GM23338 (cell line): ENCODE results near the gene HIC2. TPM values are rescaled to one million over a fixed set of nuclear protein-coding genes. Genes with fewer than 3 reads are reported as not detected.

ENCODE experiments used
- ATAC-seq: fragments of 200-7000 bp; cut with Tn5 transposase; 3 replicates; pipeline ENCODE4 v1.9.1; 2020
- DNase-seq: peaks from one replicate; pipeline ENCODE4 v3.0.0-alpha.2; 2015; ENCODE audit warnings: low spot score
- H2AFZ ChIP-seq: fragments of 200-600 bp; sonication (generic); 2 replicates; pipeline ENCODE4 v1.8.0; 2016; ENCODE audit warnings: antibody characterized with exemption, mild to moderate bottlenecking, moderate library complexity
- H3F3A ChIP-seq: fragments of 200-600 bp; sonication (generic); replicated peaks from 2 replicates; pipeline ENCODE4 v1.8.0; 2017; ENCODE audit warnings: antibody characterized with exemption, mixed run types, low read depth
- H3K27ac ChIP-seq: fragments of 200-600 bp; sonication (generic); 2 replicates; pipeline ENCODE4 v1.6.1; 2016; ENCODE audit warnings: low read depth
- H3K27me3 ChIP-seq: fragments of 200-600 bp; sonication (generic); 2 replicates; pipeline ENCODE4 v1.8.0; 2016; ENCODE audit warnings: mild to moderate bottlenecking, mixed run types, moderate library complexity; ENCODE audit not compliant: insufficient read depth
- H3K36me3 ChIP-seq: fragments of 200-600 bp; sonication (generic); 2 replicates; pipeline ENCODE4 v1.8.0; 2016; ENCODE audit warnings: mild to moderate bottlenecking; ENCODE audit not compliant: insufficient read depth
- H3K4me1 ChIP-seq: fragments of 200-600 bp; sonication (generic); 2 replicates; pipeline ENCODE4 v1.8.0; 2016; ENCODE audit warnings: mild to moderate bottlenecking, moderate library complexity; ENCODE audit not compliant: insufficient read depth
- H3K4me2 ChIP-seq: fragments of 200-600 bp; sonication (generic); 2 replicates; pipeline ENCODE4 v1.7.1; 2017; ENCODE audit warnings: mixed run types
- H3K4me3 ChIP-seq: fragments of 200-600 bp; sonication (generic); 2 replicates; pipeline ENCODE4 v1.6.1; 2016; ENCODE audit warnings: mixed run types
- H3K79me2 ChIP-seq: fragments of 200-600 bp; sonication (generic); replicated peaks from 2 replicates; pipeline ENCODE4 v1.8.0; 2017; ENCODE audit warnings: mild to moderate bottlenecking; ENCODE audit not compliant: insufficient read depth
- H3K9me2 ChIP-seq: fragments of 200-600 bp; sonication (generic); 2 replicates; pipeline ENCODE4 v1.8.0; 2017; ENCODE audit not compliant: insufficient read depth
- H4K20me1 ChIP-seq: fragments of 200-600 bp; sonication (generic); replicated peaks from 2 replicates; pipeline ENCODE4 v1.8.0; 2017; ENCODE audit warnings: mild to moderate bottlenecking; ENCODE audit not compliant: insufficient read depth
- H3K27ac Mint-ChIP-seq: 2 replicates; pipeline ENCODE4 v1.8.0; 2020; ENCODE audit warnings: inconsistent platforms, mild to moderate bottlenecking, moderate library complexity, mixed read lengths
- H3K27me3 Mint-ChIP-seq: 3 replicates; pipeline ENCODE4 v1.8.0; 2022; ENCODE audit warnings: low read depth, mild to moderate bottlenecking, moderate library complexity, mixed read lengths, inconsistent platforms; ENCODE audit not compliant: insufficient read depth, poor library complexity
- H3K36me3 Mint-ChIP-seq: 3 replicates; pipeline ENCODE4 v1.8.0; 2021; ENCODE audit warnings: low read depth, mild to moderate bottlenecking, inconsistent platforms, moderate library complexity, mixed read lengths
- H3K4me1 Mint-ChIP-seq: 3 replicates; pipeline ENCODE4 v1.8.0; 2020; ENCODE audit warnings: mild to moderate bottlenecking, inconsistent platforms, mixed read lengths
- H3K4me3 Mint-ChIP-seq: 3 replicates; pipeline ENCODE4 v1.8.0; 2021; ENCODE audit warnings: moderate library complexity, mild to moderate bottlenecking, inconsistent platforms, mixed read lengths
- H3K9me3 Mint-ChIP-seq: 3 replicates; pipeline ENCODE4 v1.8.0; 2020; ENCODE audit warnings: moderate library complexity, mild to moderate bottlenecking, inconsistent platforms, mixed read lengths
- CTCF ChIP-seq, 2 experiments: fragments of 200-600 bp in 1 of 2; sonication (generic) in 1 of 2; conservative IDR thresholded peaks; 2 replicates each; pipeline versions ENCODE4 v1.5.1 to v1.6.1; 2016 to 2017; ENCODE audit warnings: antibody characterized with exemption in 2 of 2, low read depth in 2 of 2, mild to moderate bottlenecking in 2 of 2, moderate library complexity in 1 of 2
- ETS1 ChIP-seq: IDR thresholded peaks from 2 replicates; pipeline ENCODE4 v1.6.1; 2016; ENCODE audit warnings: antibody characterized with exemption
- EZH2 ChIP-seq: fragments of 200-600 bp; sonication (generic); IDR thresholded peaks from one replicate; pipeline ENCODE4 v1.8.0; 2017; ENCODE audit warnings: antibody characterized with exemption, mild to moderate bottlenecking, low read depth; ENCODE audit not compliant: unreplicated experiment
- EZH2phosphoT487 ChIP-seq: fragments of 200-600 bp; sonication (generic); IDR thresholded peaks from one replicate; pipeline ENCODE4 v1.8.1; 2018; ENCODE audit warnings: antibody characterized with exemption; ENCODE audit not compliant: unreplicated experiment
- JUNB ChIP-seq: IDR thresholded peaks from one replicate; pipeline ENCODE4 v1.6.1; 2016; ENCODE audit warnings: antibody characterized with exemption; ENCODE audit not compliant: unreplicated experiment
- NANOG ChIP-seq: IDR thresholded peaks from 2 replicates; pipeline ENCODE4 v1.6.1; 2016; ENCODE audit warnings: antibody characterized with exemption, borderline replicate concordance
- POLR2AphosphoS5 ChIP-seq: IDR thresholded peaks from 2 replicates; pipeline ENCODE4 v1.6.1; 2016; ENCODE audit warnings: antibody characterized with exemption, low read depth
- REST ChIP-seq: IDR thresholded peaks from one replicate; pipeline ENCODE4 v1.6.1; 2018; ENCODE audit warnings: antibody characterized with exemption; ENCODE audit not compliant: unreplicated experiment
- ZNF114 ChIP-seq: fragments of 250-450 bp; sonication (Bioruptor Pico); IDR thresholded peaks from 2 replicates; pipeline ENCODE4 v1.5.0; 2020; ENCODE audit warnings: mild to moderate bottlenecking, moderate library complexity
- ZNF331 ChIP-seq: fragments of 250-450 bp; sonication (Bioruptor Pico); IDR thresholded peaks from 2 replicates; pipeline ENCODE4 v1.5.0; 2020; ENCODE audit warnings: low read depth, mild to moderate bottlenecking, moderate library complexity
- polyA plus RNA-seq: library from polyadenylated mRNA; unstranded; fragments of >200 nt; fragmentation: Nextera tagmentation; extraction: Ambion mirVana; gene quantifications from 2 replicates; pipeline ENCODE4 v1.2.1, GENCODE V29; 2016
- total RNA-seq: library from RNA; depleted of rRNA; stranded (reverse); fragments of >200 nt; shearing (Covaris generic); gene quantifications from 2 replicates; pipeline ENCODE4 v1.2.3, GENCODE V29; 2014

The HIC2 gene
- total and polyA plus RNA-seq, 2 experiments from 2014 or later = 8.0 to 34.0 TPM

- TF ChIP-seq EZH2 = no peak
- no peak for TF ChIP-seq ZNF114 (CRISPR knock-in tag)
- TF ChIP-seq JUNB = no peak
- TF ChIP-seq CTCF (conservative IDR thresholded peaks at IDR 0.05; ENCODE audit: low read depth in 2 of 2) = no peak
- TF ChIP-seq REST = no peak
- no peak for TF ChIP-seq ZNF331 (CRISPR knock-in tag)
- no peak for TF ChIP-seq EZH2phosphoT487
Observed at GRCh38 chr22:21450858-21451353, 33.7 kb downstream of the HIC2 start (continued).

- Histone ChIP-seq H3K4me2 (no peak overlapping the region), H3K4me3 (no peak overlapping the region), H3K79me2 (peaks cover 3% of the 10 kb centered on the region; the same call in 1 of the 2 replicates), H3K27me3 (no peaks in the 10 kb centered on the region), H3F3A (0 out of 2 replicates have a peak, but pooled peaks cover 2% of the 10 kb centered on the region), H3K4me1 (peaks cover 4% of the 10 kb centered on the region; the same call in 1 of the 2 replicates), H2AFZ (no peak overlapping the region), H3K27ac (no peak overlapping the region), H3K36me3 (no peaks in the 10 kb centered on the region), H3K9me2 (no peaks in the 10 kb centered on the region), H4K20me1 (peaks cover 11% of the 10 kb centered on the region)
- Mint-ChIP-seq H3K4me3 (no peak overlapping the region), H3K27me3 (peaks cover 13% of the 10 kb centered on the region), H3K9me3 (no peaks in the 10 kb centered on the region), H3K27ac (no peak overlapping the region), H3K36me3 (peaks cover 3% of the 10 kb centered on the region), H3K4me1 (peaks cover 34% of the 10 kb centered on the region)
- TF ChIP-seq JUNB = no peak
- TF ChIP-seq POLR2AphosphoS5 = no peak
- TF ChIP-seq CTCF (conservative IDR thresholded peaks at IDR 0.05; ENCODE audit: low read depth in 2 of 2) = no peak
- no peak for TF ChIP-seq REST
- no peak for TF ChIP-seq EZH2phosphoT487
- no peak for TF ChIP-seq ETS1
- no peak for TF ChIP-seq NANOG
- TF ChIP-seq ZNF114 (CRISPR knock-in tag) = no peak
- ATAC-seq (no peak), DNase-seq (no peak)
Observed at GRCh38 chr22:21451545-21452520, 34.7 kb downstream of the HIC2 start.
